KMS-11 (cell line): ENCODE measurements around the gene ABCC6.

Experiments
- H2AFZ ChIP-seq: fragments of 200-600 bp; sonication (generic); 2 replicates; pipeline ENCODE4 v1.6.1; 2016; ENCODE audit warnings: antibody characterized with exemption, mixed run types, low read depth
- H3K27ac ChIP-seq: fragments of 200-600 bp; sonication (generic); 2 replicates; pipeline ENCODE4 v1.6.1; 2016; ENCODE audit warnings: mild to moderate bottlenecking, mixed run types
- H3K27me3 ChIP-seq: fragments of 200-600 bp; sonication (generic); 2 replicates; pipeline ENCODE4 v1.6.1; 2017; ENCODE audit warnings: mild to moderate bottlenecking, low read depth, mixed run types, moderate library complexity; ENCODE audit not compliant: insufficient read depth
- H3K36me3 ChIP-seq: fragments of 200-600 bp; sonication (generic); 2 replicates; pipeline ENCODE4 v1.6.1; 2017; ENCODE audit warnings: mild to moderate bottlenecking, mixed run types; ENCODE audit not compliant: insufficient read depth
- H3K4me1 ChIP-seq: fragments of 200-600 bp; sonication (generic); 2 replicates; pipeline ENCODE4 v1.6.1; 2016; ENCODE audit warnings: mild to moderate bottlenecking, low read depth, mixed run types; ENCODE audit not compliant: poor library complexity, severe bottlenecking
- H3K4me2 ChIP-seq: fragments of 200-600 bp; sonication (generic); 2 replicates; pipeline ENCODE4 v1.7.0; 2016; ENCODE audit warnings: mild to moderate bottlenecking, mixed run types
- H3K4me3 ChIP-seq: fragments of 200-600 bp; sonication (generic); IDR thresholded peaks from 2 replicates; pipeline ENCODE4 v1.6.1; 2017; ENCODE audit warnings: low read depth, low read length, mixed read lengths; ENCODE audit not compliant: insufficient read depth
- H3K79me2 ChIP-seq: fragments of 200-600 bp; sonication (generic); 2 replicates; pipeline ENCODE4 v1.6.1; 2016; ENCODE audit warnings: low read depth, mixed run types; ENCODE audit not compliant: insufficient read depth
- H3K9ac ChIP-seq: fragments of 200-600 bp; sonication (generic); 2 replicates; pipeline ENCODE4 v1.6.1; 2016; ENCODE audit warnings: mild to moderate bottlenecking, mixed run types
- H4K20me1 ChIP-seq: fragments of 200-600 bp; sonication (generic); 2 replicates; pipeline ENCODE4 v1.6.1; 2016; ENCODE audit warnings: mild to moderate bottlenecking, mixed run types; ENCODE audit not compliant: insufficient read depth
- CTCF ChIP-seq: fragments of 200-600 bp; sonication (generic); conservative IDR thresholded peaks from 2 replicates; pipeline ENCODE4 v1.6.1; 2017; ENCODE audit warnings: low read depth, mild to moderate bottlenecking, antibody characterized with exemption, low read length, moderate library complexity, mixed read lengths

The ABCC6 gene

GRCh38 chr16:16120044-16120381 is 103.3 kb downstream of the ABCC6 start:
- Histone ChIP-seq H3K4me2 (no peak overlapping the region), H3K27ac (no peak overlapping the region), H3K9ac (no peak overlapping the region), H3K27me3 (no peaks in the 10 kb centered on the region), H4K20me1 (no peaks in the 10 kb centered on the region), H3K79me2 (no peaks in the 10 kb centered on the region), H3K4me1 (no peaks in the 10 kb centered on the region), H2AFZ (no peak overlapping the region), H3K4me3 (no peak overlapping the region), H3K36me3 (peaks cover 31% of the 10 kb centered on the region; the same call in 1 of the 2 replicates)
- TF ChIP-seq CTCF: no peak

GRCh38 chr16:16118337-16118736 is 105.0 kb downstream of the ABCC6 start:
- Histone ChIP-seq H3K4me1 (no peaks in the 10 kb centered on the region), H3K27ac (no peak overlapping the region), H3K79me2 (no peaks in the 10 kb centered on the region), H3K4me2 (no peak overlapping the region), H2AFZ (no peak overlapping the region), H3K36me3 (peaks cover 33% of the 10 kb centered on the region; the same call in 1 of the 2 replicates), H3K9ac (no peak overlapping the region), H4K20me1 (no peaks in the 10 kb centered on the region), H3K27me3 (no peaks in the 10 kb centered on the region), H3K4me3 (no peak overlapping the region)
- TF ChIP-seq CTCF: no peak

- H3K4me3 ChIP-seq: no peak overlapping the region
- H3K27me3 ChIP-seq: no peaks in the 10 kb centered on the region
- no peaks in the 10 kb centered on the region for H3K79me2 ChIP-seq
- H4K20me1 ChIP-seq: no peaks in the 10 kb centered on the region
- H3K36me3 ChIP-seq: peaks cover 38% of the 10 kb centered on the region; the same call in 1 of the 2 replicates
- no peak overlapping the region for H3K9ac ChIP-seq
- TF ChIP-seq CTCF: no peak
- no peak overlapping the region for H2AFZ ChIP-seq
- no peak overlapping the region for H3K27ac ChIP-seq
- no peaks in the 10 kb centered on the region for H3K4me1 ChIP-seq
- no peak overlapping the region for H3K4me2 ChIP-seq
These were observed 106.5 kb downstream of the ABCC6 start for GRCh38 chr16:16116841-16117240.

- Histone ChIP-seq H3K4me2 (no peak overlapping the region), H3K79me2 (no peaks in the 10 kb centered on the region), H3K9ac (no peak overlapping the region), H3K27me3 (no peaks in the 10 kb centered on the region), H3K4me3 (no peak overlapping the region), H2AFZ (no peak overlapping the region), H3K36me3 (peaks cover 39% of the 10 kb centered on the region; the same call in 1 of the 2 replicates), H4K20me1 (no peaks in the 10 kb centered on the region), H3K4me1 (no peaks in the 10 kb centered on the region), H3K27ac (no peak overlapping the region)
- no peak for TF ChIP-seq CTCF
These were observed 110.2 kb downstream of the ABCC6 start for GRCh38 chr16:16113076-16113475.
